ENCODE data around the gene IL1RAPL2. TPM values are rescaled to one million over a fixed set of nuclear protein-coding genes. Genes with fewer than 3 reads are reported as not detected.

IL1RAPL2 gene
- total and polyA plus RNA-seq, 2 donors (not counting 3 experiments of a cell fraction or from before 2014, with no cell fraction given), result not detected

DNA sequence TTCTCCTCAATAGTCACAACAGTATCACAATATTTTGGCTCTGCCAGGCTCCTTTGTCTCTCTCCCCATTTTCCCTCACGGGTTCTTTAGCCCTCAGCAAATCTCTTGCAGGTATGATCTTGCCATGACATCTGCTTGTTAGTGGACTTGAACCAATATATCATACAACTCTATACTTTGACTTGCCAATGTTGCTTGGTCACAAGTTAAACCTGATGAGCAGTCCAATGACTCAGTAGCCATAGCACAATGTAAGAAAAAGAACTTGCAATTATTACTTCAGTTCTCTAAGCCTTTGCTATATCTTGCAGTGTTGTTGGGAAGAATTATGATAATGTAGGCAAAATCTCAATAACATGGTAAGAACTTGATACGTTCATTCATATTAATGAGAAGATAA is 1081.8 kb downstream of the IL1RAPL2 start:
- ChIA-PET POLR2A (no interaction called here), CTCF (no interaction called here)
- no TSS peak for BruUV-seq (replicated peaks)
- dilution Hi-C loops (cut with MboI; ENCODE audit: extremely low pct_ligation_motif_present, low sequenced_read_pairs) (no loop called here), intact Hi-C loops (cut with micrococcal nuclease) (no loop called here)
- H2AFZ ChIP-seq (ENCODE audit: low read depth, low read length), result no peak overlapping the region
- H3K4me1 ChIP-seq (ENCODE audit: control insufficient read depth, extremely low read depth, insufficient read depth, low read length), result no peaks in the 10 kb centered on the region
- DNase-seq (ENCODE audit: low read depth, low spot score), result no peak
- H3K79me2 ChIP-seq (ENCODE audit: control insufficient read depth, insufficient read depth, low read length), result no peaks in the 10 kb centered on the region
- H3K4me3 ChIP-seq (replicated peaks in 1 of 3; ENCODE audit: insufficient read depth in 1 of 3, low read depth in 1 of 3, low read length in 3 of 3), result no peak overlapping the region
- H3K9ac ChIP-seq (replicated peaks; ENCODE audit: extremely low read depth, insufficient read depth, low read length), result no peak overlapping the region
- H3K9me1 ChIP-seq (replicated peaks; ENCODE audit: control insufficient read depth, extremely low read depth, insufficient read depth, low read length), result no peaks in the 10 kb centered on the region
- H3K4me2 ChIP-seq (ENCODE audit: insufficient read depth, low read length), result no peak overlapping the region
- H3K27ac ChIP-seq (ENCODE audit: insufficient read depth, low read depth, low read length), result no peak overlapping the region
- no peaks in the 10 kb centered on the region for H4K20me1 ChIP-seq (replicated peaks; ENCODE audit: control insufficient read depth, extremely low read depth, insufficient read depth, low read length)
- no peaks in the 10 kb centered on the region for H3K36me3 ChIP-seq (ENCODE audit: control insufficient read depth in 2 of 2, extremely low read depth in 1 of 2, insufficient read depth in 2 of 2, low read length in 2 of 2)
- TF ChIP-seq, protein P1, sequence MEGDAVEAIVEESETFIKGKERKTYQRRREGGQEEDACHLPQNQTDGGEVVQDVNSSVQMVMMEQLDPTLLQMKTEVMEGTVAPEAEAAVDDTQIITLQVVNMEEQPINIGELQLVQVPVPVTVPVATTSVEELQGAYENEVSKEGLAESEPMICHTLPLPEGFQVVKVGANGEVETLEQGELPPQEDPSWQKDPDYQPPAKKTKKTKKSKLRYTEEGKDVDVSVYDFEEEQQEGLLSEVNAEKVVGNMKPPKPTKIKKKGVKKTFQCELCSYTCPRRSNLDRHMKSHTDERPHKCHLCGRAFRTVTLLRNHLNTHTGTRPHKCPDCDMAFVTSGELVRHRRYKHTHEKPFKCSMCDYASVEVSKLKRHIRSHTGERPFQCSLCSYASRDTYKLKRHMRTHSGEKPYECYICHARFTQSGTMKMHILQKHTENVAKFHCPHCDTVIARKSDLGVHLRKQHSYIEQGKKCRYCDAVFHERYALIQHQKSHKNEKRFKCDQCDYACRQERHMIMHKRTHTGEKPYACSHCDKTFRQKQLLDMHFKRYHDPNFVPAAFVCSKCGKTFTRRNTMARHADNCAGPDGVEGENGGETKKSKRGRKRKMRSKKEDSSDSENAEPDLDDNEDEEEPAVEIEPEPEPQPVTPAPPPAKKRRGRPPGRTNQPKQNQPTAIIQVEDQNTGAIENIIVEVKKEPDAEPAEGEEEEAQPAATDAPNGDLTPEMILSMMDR (IDR thresholded peaks at IDR 0.05; ENCODE audit: extremely low read depth in 1 of 2, insufficient read depth in 1 of 2, low read depth in 1 of 2, low read length in 2 of 2), result no peak
- TF ChIP-seq POLR2A (IDR thresholded peaks at IDR 0.05; ENCODE audit: low read depth, low read length) (no peak), POLR2AphosphoS5 (IDR thresholded peaks at IDR 0.05; ENCODE audit: insufficient read depth, low read depth, low read length) (no peak), GATA2 (IDR thresholded peaks at IDR 0.05; ENCODE audit: insufficient read depth, insufficient read length, low read depth, low read length) (no peak), FOS (IDR thresholded peaks at IDR 0.05; ENCODE audit: borderline replicate concordance, insufficient read depth, low read length) (no peak), JUN (IDR thresholded peaks at IDR 0.05; ENCODE audit: borderline replicate concordance, insufficient read depth, insufficient read length, low read depth) (no peak), MYC (IDR thresholded peaks at IDR 0.05; ENCODE audit: low read depth, low read length) (no peak), EZH2 (IDR thresholded peaks at IDR 0.05; ENCODE audit: borderline replicate concordance, low read depth, low read length, severe bottlenecking) (no peak)
- TF ChIP-seq, protein P2, sequence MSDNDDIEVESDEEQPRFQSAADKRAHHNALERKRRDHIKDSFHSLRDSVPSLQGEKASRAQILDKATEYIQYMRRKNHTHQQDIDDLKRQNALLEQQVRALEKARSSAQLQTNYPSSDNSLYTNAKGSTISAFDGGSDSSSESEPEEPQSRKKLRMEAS (IDR thresholded peaks at IDR 0.05; ENCODE audit: insufficient read depth, insufficient read length), result no peak
- no peak for FAIRE-seq
- no peaks in the 10 kb centered on the region for H3K27me3 ChIP-seq (ENCODE audit: control insufficient read depth in 2 of 2, insufficient read depth in 2 of 2, low read length in 2 of 2)
- no peaks in the 10 kb centered on the region for H3K9me3 ChIP-seq (replicated peaks; ENCODE audit: control insufficient read depth, insufficient read depth, low read length)
